Heart left ventricle (tissue), 16 donors: ENCODE data around the gene IL20RA. TPM values are rescaled to one million over a fixed set of nuclear protein-coding genes. Genes with fewer than 3 reads are reported as not detected.

ENCODE experiments used
- ATAC-seq, 4 donors: fragments of 200-7000 bp; cut with Tn5 transposase; one replicate each; pipeline ENCODE4 v1.9.1; 2020 to 2022; ENCODE audit warnings: moderate library complexity in 4 of 4, mild to moderate bottlenecking in 3 of 4, moderate number of reproducible peaks in 1 of 4
- DNase-seq, 5 donors: peaks; one replicate each; pipeline ENCODE4 v3.0.0-alpha.2; 2020
- H3K27ac ChIP-seq, 12 donors: fragments of 200-600 bp; sonication (generic) in 4 of 12; one replicate each; pipeline versions ENCODE4 v1.5.0 to v1.8.0; 2016 to 2022; ENCODE audit warnings: mild to moderate bottlenecking in 2 of 12
- H3K27me3 ChIP-seq, 9 donors: fragments of 200-600 bp; sonication (generic) in 2 of 9; one replicate each; pipeline versions ENCODE4 v1.5.1 to v1.8.0; 2016 to 2022; ENCODE audit warnings: mild to moderate bottlenecking in 3 of 9
- H3K36me3 ChIP-seq, 9 donors: fragments of 200-600 bp; sonication (generic) in 2 of 9; one replicate each; pipeline versions ENCODE4 v1.5.0 to v1.8.0; 2018 to 2022; ENCODE audit warnings: mild to moderate bottlenecking in 2 of 9
- H3K4me1 ChIP-seq, 12 donors: fragments of 200-600 bp; sonication (generic) in 4 of 12; one replicate each; pipeline versions ENCODE4 v1.5.0 to v1.8.0; 2016 to 2022; ENCODE audit warnings: mild to moderate bottlenecking in 3 of 12
- H3K4me3 ChIP-seq, 12 donors: fragments of 200-600 bp; sonication (generic) in 4 of 12; one replicate each; pipeline versions ENCODE4 v1.5.0 to v1.8.0; 2017 to 2022; ENCODE audit warnings: mild to moderate bottlenecking in 9 of 12, moderate library complexity in 4 of 12
- H3K9me3 ChIP-seq, 12 donors: fragments of 200-600 bp; sonication (generic) in 4 of 12; one replicate each; pipeline versions ENCODE4 v1.5.0 to v1.8.0; 2016 to 2022; ENCODE audit warnings: mild to moderate bottlenecking in 1 of 12
- CTCF ChIP-seq, 12 donors: fragments of 200-600 bp; sonication (generic) in 4 of 12; IDR thresholded peaks; one replicate each; pipeline versions ENCODE4 v1.5.0 to v1.8.0; 2018 to 2022; ENCODE audit warnings: antibody characterized with exemption in 12 of 12, mild to moderate bottlenecking in 5 of 12
- POLR2A ChIP-seq, 2 donors: fragments of 450-650 bp; IDR thresholded peaks; one replicate each; pipeline ENCODE4 v1.6.1; 2017; ENCODE audit warnings: antibody characterized with exemption in 2 of 2, mild to moderate bottlenecking in 2 of 2, moderate library complexity in 2 of 2
- WGBS, 4 donors: extraction: QIAGEN DNeasy Blood & Tissue Kit in 2 of 4; methylation state at CpG; one replicate each; pipeline versions ENCODE4 v1.1.5 to v1.1.7; 2013 to 2018; 5-methylcytosine and 5-hydroxymethylcytosine counted together
- intact Hi-C, 10 donors: fragments of 100-400 bp; cut with DNase I; formaldehyde crosslinking; loops; one replicate each; pipeline versions ENCODE4 v1.11.1 to v1.14.2; 2022
- polyA plus RNA-seq, 2 donors: library from polyadenylated mRNA; stranded (reverse); fragments of 200-250 nt; gene quantifications; one replicate each; pipeline ENCODE4 v1.2.3, GENCODE V29; 2013
- total RNA-seq, 9 donors: library from RNA; depleted of rRNA in 2 of 9; stranded (reverse); fragments of >200 nt in 2 of 9; fragmentation: NEBNext Ultra II Directional in 3 of 9; extraction: Animal tissue kit (Norgen Biotek cat#: 25700) in 3 of 9; gene quantifications; one replicate each; pipeline versions ENCODE4 v1.1.0 to v1.2.4, GENCODE V29; 2016 to 2023
- donor health status: ischemic (EF 13 %, LVEDD 7.1; RV severe dilation, severe dysfunction).
- donor health status: healthy with polysubstance abuse.
- donor health status: DM: no; HTN: yes; CAD: no.
- donor health status: DM: no; HTN: no; CAD: no.
- donor health status: ischemic (EF 25% LVEDD 6.9; RV normal size, moderate dysfunction).
- donor health status: ischemic (EF 25% LVEDD 5.7; RV mildly dilated, moderate dysfunction).
- donor health status: healthy.
- donor health status: DM: yes; HTN: yes; CAD: no.
- donor health status: ischemic (EF 35%, LVEDD 5.7; RV mildly dilated, moderate dysfunction).
- donor health status: nonischemic (EF 11% LVEDD 7.7; RV severe dilation, severe dysfunction).
- donor health status: DM: yes; HTN: yes; CAD: no.
- donor health status: PGD.
- donor health status: ischemic (EF 29% LVEDD 5.4; RV normal size, mild dysfunction).
- donor health status: nonischemic (EF 23%, LVEDD 6.1; RV moderate dilation, normal function).

The IL20RA gene
- total and polyA plus RNA-seq, 11 donors: 0.19 to 6.9 (median 1.3) TPM

GRCh38 chr6:137087902-137088301 lies 43.1 kb upstream of the IL20RA start:
- no peaks in the 10 kb centered on the region for H3K4me1 ChIP-seq
- no peaks in the 10 kb centered on the region for H3K36me3 ChIP-seq
- H3K9me3 ChIP-seq: peaks cover 0 to 5% (median 0%) of the 10 kb centered on the region in 12 donors
- ATAC-seq (no peak), DNase-seq (no peak)
- no peak overlapping the region for H3K27ac ChIP-seq
- TF ChIP-seq POLR2A (IDR thresholded peaks at IDR 0.05) (no peak), CTCF (IDR thresholded peaks at IDR 0.05) (no peak)
- intact Hi-C loops: loop anchor here in 2 of 10 donors (5.0 to 10.0 kb wide), 2 partner anchors 324 to 327 kb away; no protein-coding TSS in a partner anchor
- H3K27me3 ChIP-seq: no peaks in the 10 kb centered on the region
- WGBS, 4 donors: 89 to 94% (median 93%) methylated on average over 3 of the region's 3 CpGs
- H3K4me3 ChIP-seq: no peak overlapping the region

GRCh38 chr6:137086031-137086430 lies 41.3 kb upstream of the IL20RA start:
- DNase-seq: no peak
- ATAC-seq: no peak
- 87 to 97% (median 90%) methylated on average over 1 of the region's 1 CpG for WGBS, 4 donors

GRCh38 chr6:137084865-137085617 lies 40.3 kb upstream of the IL20RA start:
- Histone ChIP-seq H3K27ac (no peak overlapping the region), H3K4me3 (no peak overlapping the region), H3K4me1 (no peaks in the 10 kb centered on the region), H3K27me3 (no peaks in the 10 kb centered on the region), H3K36me3 (no peaks in the 10 kb centered on the region), H3K9me3 (no peaks in the 10 kb centered on the region)
- ATAC-seq (no peak), DNase-seq (no peak)
- TF ChIP-seq CTCF (IDR thresholded peaks at IDR 0.05) (no peak), POLR2A (IDR thresholded peaks at IDR 0.05) (no peak)
- WGBS, 4 donors: 54 to 72% (median 58%) methylated on average over 2 of the region's 2 CpGs
- intact Hi-C loops: loop anchor here in 2 of 10 donors (5.0 to 10.0 kb wide), 2 partner anchors 327 to 330 kb away; no protein-coding TSS in a partner anchor

More at GRCh38 chr6:137086031-137086430, 41.3 kb upstream of the IL20RA start:
- no peaks in the 10 kb centered on the region for H3K4me1 ChIP-seq
- intact Hi-C loops: loop anchor here in 2 of 10 donors (5.0 to 10.0 kb wide), 2 partner anchors 326 to 329 kb away; no protein-coding TSS in a partner anchor
- TF ChIP-seq CTCF (IDR thresholded peaks at IDR 0.05) (no peak), POLR2A (IDR thresholded peaks at IDR 0.05) (no peak)
- H3K27ac ChIP-seq: no peak overlapping the region
- H3K4me3 ChIP-seq: no peak overlapping the region
- H3K36me3 ChIP-seq: no peaks in the 10 kb centered on the region
- no peaks in the 10 kb centered on the region for H3K27me3 ChIP-seq
- peaks cover 0 to 5% (median 0%) of the 10 kb centered on the region in 12 donors for H3K9me3 ChIP-seq

GRCh38 chr6:137084090-137084489 lies 39.3 kb upstream of the IL20RA start:
- intact Hi-C loops: loop anchor here in 1 of 10 donors (10.0 kb wide), 1 partner anchor 331 kb away; no protein-coding TSS in a partner anchor
- no peak for TF ChIP-seq POLR2A (IDR thresholded peaks at IDR 0.05)
- no peak for TF ChIP-seq CTCF (IDR thresholded peaks at IDR 0.05)
- Histone ChIP-seq H3K4me1 (no peaks in the 10 kb centered on the region), H3K9me3 (no peaks in the 10 kb centered on the region), H3K4me3 (no peak overlapping the region), H3K27me3 (no peaks in the 10 kb centered on the region), H3K27ac (no peak overlapping the region), H3K36me3 (no peaks in the 10 kb centered on the region)
- 89 to 92% (median 91%) methylated on average over 4 of the region's 4 CpGs for WGBS, 4 donors
- DNase-seq: no peak
- ATAC-seq: no peak
